Kidney epithelial cell (primary cell): ENCODE data around the gene SPATA16. TPM values are rescaled to one million over a fixed set of nuclear protein-coding genes. Genes with fewer than 3 reads are reported as not detected.

Source experiments
- DNase-seq: peaks from one replicate; pipeline ENCODE4 v3.0.0-alpha.2; 2010; ENCODE audit warnings: low read depth
- H3K27me3 ChIP-seq: 2 replicates; pipeline ENCODE4 v1.6.0; 2011; ENCODE audit warnings: low read length; ENCODE audit not compliant: control insufficient read depth, insufficient read depth
- H3K36me3 ChIP-seq: 2 replicates; pipeline ENCODE4 v1.5.1; 2011; ENCODE audit warnings: low read length; ENCODE audit not compliant: control insufficient read depth, insufficient read depth
- H3K4me3 ChIP-seq: 2 replicates; pipeline ENCODE4 v1.5.1; 2011; ENCODE audit warnings: low read depth, mild to moderate bottlenecking, control low read depth, low read length
- total RNA-seq: library from RNA; depleted of rRNA; stranded (reverse); fragments of >200 nt; gene quantifications from 2 replicates; pipeline ENCODE4 v1.2.3, GENCODE V29; 2015
- TF ChIP-seq, protein P1 (sequence below): IDR thresholded peaks from 2 replicates; pipeline ENCODE4 v1.5.1; 2011; ENCODE audit warnings: mild to moderate bottlenecking, moderate library complexity, low read length, control low read depth, inconsistent platforms; ENCODE audit not compliant: insufficient read depth, poor library complexity, severe bottlenecking

SPATA16 gene
- total RNA-seq, 1 donor from 2014 or later, result not detected

- TF ChIP-seq, protein P1, sequence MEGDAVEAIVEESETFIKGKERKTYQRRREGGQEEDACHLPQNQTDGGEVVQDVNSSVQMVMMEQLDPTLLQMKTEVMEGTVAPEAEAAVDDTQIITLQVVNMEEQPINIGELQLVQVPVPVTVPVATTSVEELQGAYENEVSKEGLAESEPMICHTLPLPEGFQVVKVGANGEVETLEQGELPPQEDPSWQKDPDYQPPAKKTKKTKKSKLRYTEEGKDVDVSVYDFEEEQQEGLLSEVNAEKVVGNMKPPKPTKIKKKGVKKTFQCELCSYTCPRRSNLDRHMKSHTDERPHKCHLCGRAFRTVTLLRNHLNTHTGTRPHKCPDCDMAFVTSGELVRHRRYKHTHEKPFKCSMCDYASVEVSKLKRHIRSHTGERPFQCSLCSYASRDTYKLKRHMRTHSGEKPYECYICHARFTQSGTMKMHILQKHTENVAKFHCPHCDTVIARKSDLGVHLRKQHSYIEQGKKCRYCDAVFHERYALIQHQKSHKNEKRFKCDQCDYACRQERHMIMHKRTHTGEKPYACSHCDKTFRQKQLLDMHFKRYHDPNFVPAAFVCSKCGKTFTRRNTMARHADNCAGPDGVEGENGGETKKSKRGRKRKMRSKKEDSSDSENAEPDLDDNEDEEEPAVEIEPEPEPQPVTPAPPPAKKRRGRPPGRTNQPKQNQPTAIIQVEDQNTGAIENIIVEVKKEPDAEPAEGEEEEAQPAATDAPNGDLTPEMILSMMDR, result no peak
- no peaks in the 10 kb centered on the region for H3K27me3 ChIP-seq
- no peak overlapping the region for H3K4me3 ChIP-seq
- DNase-seq, result no peak
- no peaks in the 10 kb centered on the region for H3K36me3 ChIP-seq
Observed at GRCh38 chr3:172958565-172958964, 182.5 kb downstream of the SPATA16 start.

DNA sequence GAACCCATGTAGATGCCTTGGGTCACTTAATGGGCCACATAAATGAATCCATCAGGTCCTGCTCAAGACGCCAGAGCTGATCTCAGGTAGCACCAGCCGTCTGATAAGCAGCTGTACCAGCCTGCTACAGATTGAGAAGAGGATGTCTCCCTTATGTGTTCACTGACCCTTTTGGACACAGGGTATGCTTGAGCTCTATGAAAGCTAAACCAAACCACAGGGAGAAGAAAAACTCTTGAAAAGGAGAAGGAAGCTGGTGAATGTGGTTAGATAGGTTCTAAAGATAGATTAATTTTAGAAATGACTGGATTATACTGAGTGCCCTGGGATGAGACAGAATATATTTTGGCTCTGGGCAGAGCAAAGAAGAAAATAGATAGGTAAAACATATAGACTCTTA lies 187.5 kb downstream of the SPATA16 start:
- DNase-seq, result no peak
- H3K27me3 ChIP-seq, result no peaks in the 10 kb centered on the region
- H3K36me3 ChIP-seq, result no peaks in the 10 kb centered on the region
- no peak overlapping the region for H3K4me3 ChIP-seq
- TF ChIP-seq, protein P1, result no peak

DNA sequence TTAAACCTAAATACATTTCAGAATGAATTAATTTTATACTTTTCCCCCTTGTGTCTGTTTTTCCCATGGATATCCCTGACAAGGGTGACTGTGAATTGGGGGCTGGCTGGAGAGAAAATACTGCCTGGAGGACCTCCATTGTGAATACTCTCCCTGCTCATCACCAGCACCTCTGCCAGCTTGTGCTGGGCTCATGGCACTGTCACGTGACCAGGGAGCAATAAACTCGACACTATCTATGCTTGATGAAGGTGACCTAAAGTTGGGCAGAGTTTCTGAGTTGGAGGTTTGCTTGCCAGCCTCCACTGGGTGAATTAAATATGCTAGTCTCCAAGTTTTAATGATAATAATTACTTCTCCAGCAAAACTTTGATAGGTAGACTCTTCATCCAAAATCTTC lies 189.5 kb downstream of the SPATA16 start:
- no peaks in the 10 kb centered on the region for H3K27me3 ChIP-seq
- TF ChIP-seq, protein P1, result no peak
- no peaks in the 10 kb centered on the region for H3K36me3 ChIP-seq
- DNase-seq, result no peak
- H3K4me3 ChIP-seq, result no peak overlapping the region

DNA sequence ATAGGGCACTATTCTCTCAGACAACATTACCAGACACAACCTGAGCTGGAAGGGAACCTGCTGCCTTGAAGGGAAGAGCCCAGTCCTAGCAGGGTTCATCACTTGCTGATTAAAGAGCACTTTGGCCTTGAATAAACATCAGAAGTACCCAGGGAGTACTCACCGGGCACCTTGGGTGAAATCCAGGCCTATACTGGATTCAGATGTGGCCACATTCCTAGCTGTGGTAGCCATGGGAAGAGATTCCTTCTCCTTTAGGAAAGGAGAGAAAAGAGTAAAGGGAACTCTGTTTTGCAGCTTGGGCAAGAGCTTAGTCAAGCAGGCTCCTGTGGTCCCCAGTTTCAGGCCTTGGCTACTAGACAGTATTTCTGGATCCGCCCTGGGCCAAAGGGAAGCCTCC lies 195.0 kb downstream of the SPATA16 start:
- TF ChIP-seq, protein P1, result no peak
- Histone ChIP-seq H3K27me3 (no peaks in the 10 kb centered on the region), H3K4me3 (no peak overlapping the region), H3K36me3 (no peaks in the 10 kb centered on the region)
- DNase-seq, result no peak

DNA sequence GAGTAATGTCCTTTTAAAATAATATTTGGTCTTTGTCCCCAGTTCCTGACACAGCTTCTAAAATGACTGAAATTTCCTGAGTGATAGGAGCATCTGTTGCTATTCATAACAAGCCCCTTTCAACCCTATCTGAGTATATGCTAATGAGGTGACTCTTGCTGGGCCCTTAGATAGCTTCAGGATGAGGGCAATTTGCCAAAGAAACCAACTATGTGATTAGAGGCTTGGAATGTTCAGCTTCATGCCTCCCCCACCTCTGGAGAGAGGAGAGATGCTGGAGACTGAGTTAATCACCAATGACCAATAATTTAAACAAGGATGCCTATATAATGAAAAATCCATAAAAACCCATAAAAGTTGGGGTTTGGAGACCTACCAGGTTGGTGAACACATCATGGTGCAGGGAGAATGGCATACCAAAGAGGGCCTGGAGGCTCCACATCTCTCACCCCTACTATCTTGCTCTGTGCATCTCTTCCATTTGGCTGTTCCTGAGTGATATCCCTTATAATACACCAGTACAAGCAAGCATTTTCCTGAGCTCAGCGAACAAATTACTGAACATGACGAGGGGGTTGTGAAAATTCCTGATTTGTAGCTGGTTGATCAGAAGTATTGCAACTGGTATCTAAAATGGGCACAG lies 201.3 kb downstream of the SPATA16 start:
- no peaks in the 10 kb centered on the region for H3K36me3 ChIP-seq
- H3K27me3 ChIP-seq, result no peaks in the 10 kb centered on the region
- TF ChIP-seq, protein P1, result no peak
- no peak for DNase-seq
- H3K4me3 ChIP-seq, result no peak overlapping the region

GRCh38 chr3:172938788-172939187 lies 202.2 kb downstream of the SPATA16 start:
- Histone ChIP-seq H3K4me3 (no peak overlapping the region), H3K36me3 (no peaks in the 10 kb centered on the region), H3K27me3 (no peaks in the 10 kb centered on the region)
- no peak for DNase-seq
- TF ChIP-seq, protein P1, result no peak
